Placental epithelial cell (primary cell): ENCODE results near the gene MITF. TPM values are rescaled to one million over a fixed set of nuclear protein-coding genes. Genes with fewer than 3 reads are reported as not detected.

Experiments used
- small RNA-seq: library from RNA; depleted of rRNA; stranded (forward); fragments of <200 nt; gene quantifications from one replicate; pipeline ENCODE3, GENCODE V24; 2012
- total RNA-seq: library from RNA; depleted of rRNA; stranded (reverse); fragments of >200 nt; gene quantifications from 2 replicates; pipeline ENCODE4 v1.2.3, GENCODE V29; 2012

The MITF gene
- total RNA-seq, result 0.39 and 5.2 TPM in 2 replicates

GRCh38 chr3:69739204-69740102, at the start of gene MITF:
Gene MITF (plus strand): TSS chr3:69739464. CDS start chr3:69739598, 134 bp downstream.

GRCh38 chr3:69999140-70000027, 260.1 kb downstream of the MITF start, which contains the start of gene SAMMSON:
Gene SAMMSON (plus strand): TSS chr3:69999733.

Small RNA genes lying within 50 kb of the gene (small RNA-seq; reads per million reads assigned to genes)
- gene RN7SL418P, result not detected
